SU-DHL-6 (cell line): ENCODE results near the gene CDK18.

ENCODE experiments used
- H2AFZ ChIP-seq: fragments of 200-600 bp; sonication (generic); 2 replicates; pipeline ENCODE4 v1.6.1; 2014; ENCODE audit warnings: low read depth, mild to moderate bottlenecking, moderate library complexity, mixed read lengths, antibody characterized with exemption, low read length; ENCODE audit not compliant: severe bottlenecking
- H3F3A ChIP-seq: fragments of 200-600 bp; shearing (Covaris generic); 2 replicates; pipeline ENCODE4 v1.6.0; 2016; ENCODE audit warnings: antibody characterized with exemption, mild to moderate bottlenecking; ENCODE audit not compliant: insufficient read depth
- H3K27ac ChIP-seq: fragments of 200-600 bp; sonication (generic); 2 replicates; pipeline ENCODE4 v1.5.1; 2016; ENCODE audit warnings: low read depth, mild to moderate bottlenecking, low read length, moderate library complexity, mixed read lengths
- H3K27me3 ChIP-seq: fragments of 200-600 bp; sonication (generic), shearing (Covaris generic); 2 replicates; pipeline ENCODE4 v1.6.0; 2014; ENCODE audit warnings: mild to moderate bottlenecking, low read length
- H3K36me3 ChIP-seq: fragments of 200-600 bp; sonication (generic); 2 replicates; pipeline ENCODE4 v1.6.1; 2014; ENCODE audit warnings: mild to moderate bottlenecking, low read length, mixed read lengths
- H3K4me2 ChIP-seq: fragments of 300-600, 200-600 bp; shearing (Covaris generic), sonication (generic); 2 replicates; pipeline ENCODE4 v1.6.0; 2014; ENCODE audit warnings: low read length, low read depth, mild to moderate bottlenecking; ENCODE audit not compliant: poor library complexity, severe bottlenecking
- H3K4me3 ChIP-seq: fragments of 200-600 bp; sonication (generic); 2 replicates; pipeline ENCODE4 v1.5.1; 2014; ENCODE audit warnings: antibody characterized with exemption, low read length, mild to moderate bottlenecking, mixed read lengths; ENCODE audit not compliant: insufficient read depth, poor library complexity, severe bottlenecking
- H3K79me2 ChIP-seq: fragments of 200-600 bp; sonication (generic); 2 replicates; pipeline ENCODE4 v1.6.1; 2014; ENCODE audit warnings: mild to moderate bottlenecking, low read length, moderate library complexity; ENCODE audit not compliant: insufficient read depth
- H3K9ac ChIP-seq: fragments of 200-600 bp; sonication (generic); 2 replicates; pipeline ENCODE4 v1.7.0; 2014; ENCODE audit warnings: mild to moderate bottlenecking, low read length
- H3K9me2 ChIP-seq: fragments of 200-600 bp; sonication (generic); replicated peaks from 2 replicates; pipeline ENCODE4 v1.6.1; 2014; ENCODE audit warnings: low read length; ENCODE audit not compliant: insufficient read depth
- H3K9me3 ChIP-seq: fragments of 200-600 bp; sonication (generic); 2 replicates; pipeline ENCODE4 v1.6.1; 2014; ENCODE audit warnings: low read length, mixed read lengths; ENCODE audit not compliant: insufficient read depth
- H4K20me1 ChIP-seq: fragments of 200-600 bp; sonication (generic); 2 replicates; pipeline ENCODE4 v1.6.1; 2014; ENCODE audit warnings: low read depth, mild to moderate bottlenecking, antibody characterized with exemption, low read length, moderate library complexity, mixed read lengths
- EZH2phosphoT487 ChIP-seq: fragments of 200-600 bp; sonication (generic), shearing (Covaris generic); conservative IDR thresholded peaks from 2 replicates; pipeline ENCODE4 v1.6.1; 2018; ENCODE audit warnings: mild to moderate bottlenecking, antibody characterized with exemption, low read length, moderate library complexity, mixed read lengths
- TF ChIP-seq, protein P1 (sequence below): fragments of 200-600 bp; sonication (generic); IDR thresholded peaks from one replicate; pipeline ENCODE4 v1.5.1; 2017; ENCODE audit warnings: antibody characterized with exemption, mild to moderate bottlenecking, low read length, moderate library complexity; ENCODE audit not compliant: insufficient read depth, poor library complexity, severe bottlenecking

The CDK18 gene

DNA sequence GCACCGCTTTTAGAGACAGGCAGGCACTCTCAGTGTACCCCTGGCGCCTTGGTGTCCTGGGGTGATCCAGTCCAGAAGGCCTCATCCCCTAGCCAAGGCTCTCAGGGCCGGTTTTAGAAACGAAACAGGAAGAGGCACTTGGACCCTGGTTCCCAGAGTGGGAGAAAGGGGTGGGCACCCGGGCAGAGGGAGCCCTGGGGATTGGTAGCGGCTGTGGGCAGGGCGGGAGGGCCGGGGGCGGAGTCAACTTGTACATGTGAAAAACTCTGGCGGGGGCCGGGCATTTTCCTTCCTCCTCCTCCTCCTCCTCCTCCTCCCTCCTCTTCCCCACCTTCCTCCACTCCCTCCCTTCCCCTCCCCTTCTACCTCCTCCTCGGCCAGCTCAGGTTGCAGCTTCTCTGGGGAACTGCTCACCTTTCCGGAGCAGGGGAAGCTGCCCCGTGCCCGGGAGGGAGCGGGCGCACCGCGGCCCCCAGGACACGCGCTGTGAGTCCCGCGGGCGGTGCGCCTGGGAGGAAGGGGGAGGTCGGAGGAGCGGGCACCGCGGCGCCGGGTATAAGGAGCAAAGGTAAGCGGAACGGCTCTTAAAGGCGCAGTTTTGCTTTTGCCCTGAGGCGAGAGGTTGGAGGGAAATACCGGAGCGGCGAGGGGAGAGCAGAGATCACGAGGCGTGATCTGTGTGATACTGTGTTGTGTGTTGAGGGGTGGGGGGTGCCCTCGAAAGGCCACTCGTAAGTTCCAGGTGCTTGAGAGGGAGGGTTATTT, at the start of gene CDK18:
TSS of gene CDK18 (plus strand) at position 359 of the 765 bp plus-strand sequence. CDS start 18,499 bp downstream, outside the sequence.
- Histone ChIP-seq H3F3A (no peaks in the 10 kb centered on the region), H3K9me3 (no peaks in the 10 kb centered on the region), H3K9ac (peak within 1 kb of the TSS; percentile 45; the same call in 1 of the 2 replicates), H3K4me2 (peak within 1 kb of the TSS; percentile 59), H3K79me2 (no peaks in the 10 kb centered on the region), H3K4me3 (peak within 1 kb of the TSS; percentile 55), H3K36me3 (no peaks in the 10 kb centered on the region), H3K9me2 (no peaks in the 10 kb centered on the region), H3K27me3 (no peaks in the 10 kb centered on the region), H2AFZ (peak within 1 kb of the TSS; percentile 98), H3K27ac (no peak within 1 kb of the TSS), H4K20me1 (no peaks in the 10 kb centered on the region)
- TF ChIP-seq, protein P1, sequence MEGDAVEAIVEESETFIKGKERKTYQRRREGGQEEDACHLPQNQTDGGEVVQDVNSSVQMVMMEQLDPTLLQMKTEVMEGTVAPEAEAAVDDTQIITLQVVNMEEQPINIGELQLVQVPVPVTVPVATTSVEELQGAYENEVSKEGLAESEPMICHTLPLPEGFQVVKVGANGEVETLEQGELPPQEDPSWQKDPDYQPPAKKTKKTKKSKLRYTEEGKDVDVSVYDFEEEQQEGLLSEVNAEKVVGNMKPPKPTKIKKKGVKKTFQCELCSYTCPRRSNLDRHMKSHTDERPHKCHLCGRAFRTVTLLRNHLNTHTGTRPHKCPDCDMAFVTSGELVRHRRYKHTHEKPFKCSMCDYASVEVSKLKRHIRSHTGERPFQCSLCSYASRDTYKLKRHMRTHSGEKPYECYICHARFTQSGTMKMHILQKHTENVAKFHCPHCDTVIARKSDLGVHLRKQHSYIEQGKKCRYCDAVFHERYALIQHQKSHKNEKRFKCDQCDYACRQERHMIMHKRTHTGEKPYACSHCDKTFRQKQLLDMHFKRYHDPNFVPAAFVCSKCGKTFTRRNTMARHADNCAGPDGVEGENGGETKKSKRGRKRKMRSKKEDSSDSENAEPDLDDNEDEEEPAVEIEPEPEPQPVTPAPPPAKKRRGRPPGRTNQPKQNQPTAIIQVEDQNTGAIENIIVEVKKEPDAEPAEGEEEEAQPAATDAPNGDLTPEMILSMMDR = no peak
- no peak for TF ChIP-seq EZH2phosphoT487

DNA sequence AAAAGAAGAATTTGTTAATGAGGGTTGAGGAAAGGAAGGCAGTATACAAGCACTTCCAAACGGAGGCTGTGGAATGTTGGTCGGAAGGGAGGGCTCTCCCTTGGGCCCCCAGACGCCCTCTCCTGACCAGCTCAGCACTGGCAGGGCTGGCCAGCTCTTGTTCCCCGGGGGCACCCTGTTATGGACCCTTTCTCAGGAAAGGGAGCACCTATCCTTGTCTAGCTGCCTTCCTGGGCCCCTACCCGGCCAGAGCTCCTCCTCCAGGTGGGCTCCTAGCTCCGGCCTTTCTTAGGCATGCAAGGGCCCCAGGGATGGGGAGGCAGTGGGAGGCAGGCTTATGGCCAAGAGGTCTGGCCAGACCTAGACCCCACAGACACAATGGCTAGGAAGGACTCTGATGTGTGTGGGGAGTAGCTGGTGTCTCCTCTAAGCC, 49.5 kb upstream of the CDK18 start:
- Histone ChIP-seq H3K9ac (no peak overlapping the region), H3K9me2 (no peaks in the 10 kb centered on the region), H3K9me3 (no peaks in the 10 kb centered on the region), H4K20me1 (no peaks in the 10 kb centered on the region), H3F3A (no peaks in the 10 kb centered on the region), H2AFZ (no peak overlapping the region), H3K79me2 (no peaks in the 10 kb centered on the region), H3K27me3 (no peaks in the 10 kb centered on the region), H3K4me3 (no peak overlapping the region), H3K36me3 (no peaks in the 10 kb centered on the region), H3K4me2 (no peak overlapping the region), H3K27ac (no peak overlapping the region)
- TF ChIP-seq EZH2phosphoT487 = no peak
- TF ChIP-seq, protein P1 = no peak

DNA sequence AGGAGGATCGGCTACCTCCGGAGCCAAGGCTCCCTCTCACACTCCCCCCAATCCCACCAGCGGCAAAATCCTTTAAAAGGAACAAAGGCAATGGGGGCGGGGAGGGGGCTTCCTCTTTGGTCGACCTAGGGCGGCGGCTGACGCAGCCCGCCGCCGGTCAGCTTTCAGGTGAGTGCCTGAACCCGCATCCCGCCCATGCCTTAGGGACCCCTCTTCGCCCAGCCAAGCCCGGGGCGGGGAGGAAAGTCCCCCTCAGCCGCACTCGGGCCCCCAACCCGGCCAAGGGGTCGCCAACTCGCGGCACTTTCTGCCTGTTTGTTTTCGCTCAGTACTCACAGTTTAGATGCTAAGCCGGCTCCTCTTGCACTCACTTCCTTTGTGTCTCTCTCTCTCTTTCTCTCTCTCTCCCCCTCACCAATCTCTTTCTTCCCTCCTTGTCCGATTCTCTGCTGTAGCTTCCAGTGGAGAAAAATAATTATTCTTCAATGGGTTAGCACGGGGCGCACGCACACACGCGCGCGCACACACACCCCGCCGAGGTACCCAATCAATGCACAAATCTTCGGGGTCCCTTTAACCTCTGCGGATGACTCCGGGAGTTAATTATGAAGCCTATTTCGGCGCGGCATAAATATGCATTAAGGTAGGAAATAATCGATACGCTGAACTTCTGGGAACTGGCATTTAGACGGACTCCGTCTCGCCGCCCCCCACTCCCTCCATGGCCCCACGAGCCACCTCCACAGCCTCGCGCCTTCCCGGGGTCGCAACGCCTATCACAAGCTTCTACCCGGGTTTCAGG, 48.7 kb upstream of the CDK18 start, which contains the start of gene BLACAT1:
TSS of gene BLACAT1 (minus strand) at position 465 of the 802 bp plus-strand sequence.
- H3K79me2 ChIP-seq = no peaks in the 10 kb centered on the region
- no peak within 1 kb of the TSS for H3K4me2 ChIP-seq
- H2AFZ ChIP-seq = no peak within 1 kb of the TSS
- H3F3A ChIP-seq = no peaks in the 10 kb centered on the region
- no peak within 1 kb of the TSS for H3K9ac ChIP-seq
- H3K9me2 ChIP-seq = no peaks in the 10 kb centered on the region
- H3K27ac ChIP-seq = no peak within 1 kb of the TSS
- H3K27me3 ChIP-seq = no peaks in the 10 kb centered on the region
- TF ChIP-seq, protein P1 = no peak
- no peak for TF ChIP-seq EZH2phosphoT487
- no peaks in the 10 kb centered on the region for H3K36me3 ChIP-seq
- no peak within 1 kb of the TSS for H3K4me3 ChIP-seq
- H4K20me1 ChIP-seq = no peaks in the 10 kb centered on the region
- H3K9me3 ChIP-seq = no peaks in the 10 kb centered on the region
